KMS-11 (cell line): ENCODE results near the gene DPP10.

Experiments used
- H2AFZ ChIP-seq: fragments of 200-600 bp; sonication (generic); 2 replicates; pipeline ENCODE4 v1.6.1; 2016; ENCODE audit warnings: antibody characterized with exemption, mixed run types, low read depth
- H3K27ac ChIP-seq: fragments of 200-600 bp; sonication (generic); 2 replicates; pipeline ENCODE4 v1.6.1; 2016; ENCODE audit warnings: mild to moderate bottlenecking, mixed run types
- H3K27me3 ChIP-seq: fragments of 200-600 bp; sonication (generic); 2 replicates; pipeline ENCODE4 v1.6.1; 2017; ENCODE audit warnings: mild to moderate bottlenecking, low read depth, mixed run types, moderate library complexity; ENCODE audit not compliant: insufficient read depth
- H3K36me3 ChIP-seq: fragments of 200-600 bp; sonication (generic); 2 replicates; pipeline ENCODE4 v1.6.1; 2017; ENCODE audit warnings: mild to moderate bottlenecking, mixed run types; ENCODE audit not compliant: insufficient read depth
- H3K4me1 ChIP-seq: fragments of 200-600 bp; sonication (generic); 2 replicates; pipeline ENCODE4 v1.6.1; 2016; ENCODE audit warnings: mild to moderate bottlenecking, low read depth, mixed run types; ENCODE audit not compliant: poor library complexity, severe bottlenecking
- H3K4me2 ChIP-seq: fragments of 200-600 bp; sonication (generic); 2 replicates; pipeline ENCODE4 v1.7.0; 2016; ENCODE audit warnings: mild to moderate bottlenecking, mixed run types
- H3K4me3 ChIP-seq: fragments of 200-600 bp; sonication (generic); IDR thresholded peaks from 2 replicates; pipeline ENCODE4 v1.6.1; 2017; ENCODE audit warnings: low read depth, low read length, mixed read lengths; ENCODE audit not compliant: insufficient read depth
- H3K79me2 ChIP-seq: fragments of 200-600 bp; sonication (generic); 2 replicates; pipeline ENCODE4 v1.6.1; 2016; ENCODE audit warnings: low read depth, mixed run types; ENCODE audit not compliant: insufficient read depth
- H3K9ac ChIP-seq: fragments of 200-600 bp; sonication (generic); 2 replicates; pipeline ENCODE4 v1.6.1; 2016; ENCODE audit warnings: mild to moderate bottlenecking, mixed run types
- H4K20me1 ChIP-seq: fragments of 200-600 bp; sonication (generic); 2 replicates; pipeline ENCODE4 v1.6.1; 2016; ENCODE audit warnings: mild to moderate bottlenecking, mixed run types; ENCODE audit not compliant: insufficient read depth
- CTCF ChIP-seq: fragments of 200-600 bp; sonication (generic); conservative IDR thresholded peaks from 2 replicates; pipeline ENCODE4 v1.6.1; 2017; ENCODE audit warnings: low read depth, mild to moderate bottlenecking, antibody characterized with exemption, low read length, moderate library complexity, mixed read lengths

DPP10 gene

DNA sequence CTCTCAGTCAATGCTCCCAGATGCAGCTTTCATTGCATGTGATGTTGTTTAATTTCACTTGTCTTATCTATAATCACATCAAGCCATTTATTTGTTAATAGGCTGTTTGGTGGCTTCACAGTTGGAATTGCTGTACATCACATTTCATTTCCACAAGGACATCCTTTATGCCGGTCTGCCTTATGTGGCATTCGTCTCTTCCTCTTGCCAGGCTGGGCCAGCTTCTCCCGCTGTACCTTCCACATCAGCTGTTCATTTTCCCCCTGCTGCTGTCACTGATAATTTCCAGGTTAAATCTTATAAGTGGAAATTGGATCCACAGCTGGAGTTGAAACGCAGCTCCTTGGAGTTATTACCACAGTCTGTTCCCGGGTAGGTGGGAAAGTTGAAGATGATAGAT lies 110.6 kb downstream of the DPP10 start:
- Histone ChIP-seq H4K20me1 (no peaks in the 10 kb centered on the region), H3K27ac (no peak overlapping the region), H3K4me2 (no peak overlapping the region), H3K79me2 (no peaks in the 10 kb centered on the region), H3K9ac (no peak overlapping the region), H3K36me3 (no peaks in the 10 kb centered on the region), H2AFZ (no peak overlapping the region), H3K4me1 (no peaks in the 10 kb centered on the region), H3K4me3 (no peak overlapping the region), H3K27me3 (no peaks in the 10 kb centered on the region)
- no peak for TF ChIP-seq CTCF

DNA sequence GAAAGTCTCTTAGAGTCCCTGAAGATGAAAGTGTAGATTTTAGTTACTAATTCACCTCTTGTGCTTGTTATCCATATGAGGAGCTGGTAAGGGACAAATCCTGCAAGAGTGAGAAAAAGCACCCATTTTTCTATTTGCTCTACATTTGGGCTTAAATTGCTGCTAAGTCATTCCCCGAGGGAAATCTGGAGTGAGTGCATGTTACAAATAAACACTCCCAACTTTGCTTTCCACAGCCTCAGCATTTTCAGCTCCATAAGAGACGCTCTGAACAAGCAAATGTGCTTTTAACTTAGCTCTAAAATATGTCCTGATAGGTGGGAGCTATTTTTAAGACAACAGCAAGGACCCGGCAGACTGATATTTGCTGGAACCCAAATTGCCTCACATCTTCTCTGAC lies 126.7 kb downstream of the DPP10 start:
- Histone ChIP-seq H3K27me3 (no peaks in the 10 kb centered on the region), H3K36me3 (no peaks in the 10 kb centered on the region), H2AFZ (no peak overlapping the region), H3K4me3 (no peak overlapping the region), H3K27ac (no peak overlapping the region), H3K79me2 (no peaks in the 10 kb centered on the region), H3K4me2 (no peak overlapping the region), H3K9ac (no peak overlapping the region), H4K20me1 (no peaks in the 10 kb centered on the region), H3K4me1 (no peaks in the 10 kb centered on the region)
- no peak for TF ChIP-seq CTCF

GRCh38 chr2:114577657-114578056 lies 135.2 kb downstream of the DPP10 start:
- Histone ChIP-seq H3K9ac (no peak overlapping the region), H3K4me2 (no peak overlapping the region), H2AFZ (no peak overlapping the region), H3K27me3 (no peaks in the 10 kb centered on the region), H3K36me3 (no peaks in the 10 kb centered on the region), H4K20me1 (no peaks in the 10 kb centered on the region), H3K4me1 (no peaks in the 10 kb centered on the region), H3K27ac (no peak overlapping the region), H3K4me3 (no peak overlapping the region), H3K79me2 (no peaks in the 10 kb centered on the region)
- TF ChIP-seq CTCF = no peak

GRCh38 chr2:114579542-114579941 lies 137.1 kb downstream of the DPP10 start:
- Histone ChIP-seq H3K79me2 (no peaks in the 10 kb centered on the region), H4K20me1 (no peaks in the 10 kb centered on the region), H3K27ac (no peak overlapping the region), H3K36me3 (no peaks in the 10 kb centered on the region), H3K27me3 (no peaks in the 10 kb centered on the region), H3K4me2 (no peak overlapping the region), H3K9ac (no peak overlapping the region), H3K4me3 (no peak overlapping the region), H2AFZ (no peak overlapping the region), H3K4me1 (no peaks in the 10 kb centered on the region)
- TF ChIP-seq CTCF = no peak

DNA sequence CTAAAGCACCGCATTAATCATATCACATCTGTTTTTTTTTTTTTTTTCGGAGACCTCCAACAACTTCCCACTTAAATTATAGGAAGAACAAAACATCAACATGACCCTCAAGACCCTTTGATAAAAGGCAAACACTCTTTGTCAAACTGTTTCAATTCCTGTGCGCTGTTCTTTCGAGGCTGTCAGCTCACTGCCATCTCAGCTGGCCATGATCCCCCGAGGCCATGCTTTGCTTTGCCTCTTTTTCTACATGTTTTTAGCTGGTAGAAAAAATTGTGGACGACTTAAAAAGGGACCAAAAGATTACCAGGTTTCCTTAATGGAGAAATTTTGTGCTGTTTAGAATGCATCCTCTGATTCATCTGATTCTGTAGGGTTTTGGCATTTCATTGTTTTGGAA lies 138.2 kb downstream of the DPP10 start:
- H3K36me3 ChIP-seq = no peaks in the 10 kb centered on the region
- no peaks in the 10 kb centered on the region for H3K79me2 ChIP-seq
- H3K4me3 ChIP-seq = no peak overlapping the region
- H3K4me1 ChIP-seq = no peaks in the 10 kb centered on the region
- no peak overlapping the region for H3K4me2 ChIP-seq
- H3K27me3 ChIP-seq = no peaks in the 10 kb centered on the region
- no peaks in the 10 kb centered on the region for H4K20me1 ChIP-seq
- TF ChIP-seq CTCF = no peak
- H3K9ac ChIP-seq = no peak overlapping the region
- H2AFZ ChIP-seq = no peak overlapping the region
- H3K27ac ChIP-seq = no peak overlapping the region
